Adipose tissue (tissue), 3 donors: ENCODE data around the gene PSMA8. TPM values are rescaled to one million over a fixed set of nuclear protein-coding genes. Genes with fewer than 3 reads are reported as not detected.
"Not testable (repeated sequence)": the region's sequence is repeated elsewhere in the genome, so short reads cannot be mapped to it uniquely, and the experiment has no call there.

Experiments used
- H3K27ac ChIP-seq: one replicate; pipeline ENCODE4 v1.5.1; 2013; ENCODE audit warnings: low read depth, low read length
- WGBS, 3 donors: extraction: QIAGEN DNeasy Blood & Tissue Kit; methylation state at CpG; one replicate each; pipeline ENCODE4 v1.1.7; 2013; 5-methylcytosine and 5-hydroxymethylcytosine counted together
- polyA plus RNA-seq, 3 donors: library from polyadenylated mRNA; stranded (reverse); fragments of 200-250 nt; gene quantifications; one replicate each; pipeline ENCODE4 v1.2.3, GENCODE V29; 2013
- donor health status: healthy with polysubstance abuse.
- donor health status: Bipolar disorder and iron deficiency.
- donor health status: healthy.

PSMA8 gene
- polyA plus RNA-seq, 3 donors: 0.10 TPM; not detected in 2

DNA sequence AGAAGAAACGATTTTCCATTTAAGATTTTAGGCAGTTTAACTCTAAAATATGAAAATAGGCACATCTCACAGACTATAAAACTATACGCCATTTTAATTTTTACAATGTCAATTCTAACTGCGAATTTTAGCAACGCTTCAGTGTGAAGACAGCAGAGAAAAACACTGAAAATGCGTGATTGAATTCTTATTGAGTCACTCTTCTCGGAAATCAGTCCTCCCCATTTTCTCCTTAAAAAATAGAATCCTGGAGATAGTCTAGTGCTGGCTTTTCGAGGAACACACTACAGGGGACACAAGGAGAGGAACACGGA is 92.2 kb downstream of the PSMA8 start:
- WGBS, 3 donors: 10 to 18% (median 11%) methylated on average over 8 of the region's 8 CpGs
- H3K27ac ChIP-seq: no peak overlapping the region

DNA sequence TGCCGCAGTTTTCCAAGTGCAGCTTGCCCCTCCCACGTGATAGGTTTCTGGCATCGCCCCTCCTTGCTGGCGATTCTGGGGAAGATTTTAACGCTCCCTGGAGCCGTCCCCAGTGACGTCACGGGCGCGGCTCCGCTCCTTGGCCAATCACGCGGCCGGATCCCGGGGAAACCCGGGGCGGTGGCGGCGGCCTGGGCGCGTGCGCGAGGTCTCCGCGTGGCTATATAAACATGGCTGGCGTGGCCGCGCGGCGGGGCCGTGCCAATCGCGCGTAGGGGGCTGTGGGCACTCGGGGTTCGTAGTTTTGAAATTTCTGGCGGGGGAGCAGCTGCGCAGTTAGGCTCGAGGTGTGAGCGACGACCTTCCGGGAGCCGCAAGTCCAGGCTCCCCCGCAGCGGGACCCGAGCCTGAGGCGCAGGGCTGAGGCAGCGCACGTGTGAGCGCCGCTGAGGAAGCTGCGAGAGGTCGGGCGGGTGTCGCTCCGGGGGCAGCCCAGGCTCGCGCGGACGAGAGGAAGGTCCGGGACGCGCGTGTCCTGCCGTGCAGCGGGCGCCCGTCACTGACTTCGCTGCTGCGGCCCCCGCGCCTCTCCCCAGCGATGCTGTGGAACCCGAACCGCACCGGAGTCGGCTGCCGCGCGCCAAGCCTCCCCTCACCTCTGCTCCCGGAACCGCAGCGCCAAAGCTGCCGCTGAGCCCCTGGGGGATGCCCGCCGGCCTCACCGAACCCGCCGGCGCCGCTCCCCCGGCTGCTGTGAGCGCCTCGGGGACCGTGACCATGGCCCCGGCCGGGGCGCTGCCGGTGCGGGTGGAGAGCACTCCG is 92.8 kb downstream of the PSMA8 start, which contains the start of gene TAF4B:
TAF4B (plus strand) TSS at position 217 of the 822 bp plus-strand sequence; CDS start at position 706, 489 bp downstream.
- 0 to 1% (median 0%) methylated on average over 76 to 101 of the region's 101 CpGs for WGBS, 3 donors
- no peak within 1 kb of the TSS for H3K27ac ChIP-seq

DNA sequence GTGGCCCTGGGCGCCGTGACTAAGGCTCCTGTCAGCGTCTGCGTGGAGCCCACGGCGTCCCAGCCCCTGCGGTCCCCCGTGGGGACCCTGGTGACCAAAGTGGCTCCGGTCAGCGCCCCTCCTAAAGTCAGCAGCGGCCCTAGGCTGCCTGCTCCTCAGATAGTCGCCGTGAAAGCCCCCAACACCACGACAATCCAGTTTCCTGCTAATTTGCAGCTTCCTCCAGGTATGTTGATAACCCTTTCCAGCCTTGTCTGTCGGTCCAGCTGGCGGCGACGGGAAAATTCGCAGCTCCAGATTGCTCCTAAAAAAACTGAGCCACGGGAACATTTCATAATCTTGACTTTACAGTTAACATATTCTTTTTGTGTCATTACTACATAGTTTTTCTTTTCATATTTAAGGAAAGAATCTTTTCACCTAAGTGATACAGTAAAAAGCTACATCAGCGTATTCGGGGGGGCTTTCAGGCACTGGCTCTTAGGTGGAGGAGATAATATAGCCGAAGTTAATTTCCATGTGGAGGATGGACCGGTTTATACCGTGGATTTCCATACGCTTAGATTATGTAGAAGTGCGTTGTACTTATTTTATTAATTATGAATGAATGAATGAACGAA is 93.5 kb downstream of the PSMA8 start:
- H3K27ac ChIP-seq: no peak overlapping the region
- 9 to 17% (median 16%) methylated on average over 24 to 28 of the region's 28 CpGs for WGBS, 3 donors

DNA sequence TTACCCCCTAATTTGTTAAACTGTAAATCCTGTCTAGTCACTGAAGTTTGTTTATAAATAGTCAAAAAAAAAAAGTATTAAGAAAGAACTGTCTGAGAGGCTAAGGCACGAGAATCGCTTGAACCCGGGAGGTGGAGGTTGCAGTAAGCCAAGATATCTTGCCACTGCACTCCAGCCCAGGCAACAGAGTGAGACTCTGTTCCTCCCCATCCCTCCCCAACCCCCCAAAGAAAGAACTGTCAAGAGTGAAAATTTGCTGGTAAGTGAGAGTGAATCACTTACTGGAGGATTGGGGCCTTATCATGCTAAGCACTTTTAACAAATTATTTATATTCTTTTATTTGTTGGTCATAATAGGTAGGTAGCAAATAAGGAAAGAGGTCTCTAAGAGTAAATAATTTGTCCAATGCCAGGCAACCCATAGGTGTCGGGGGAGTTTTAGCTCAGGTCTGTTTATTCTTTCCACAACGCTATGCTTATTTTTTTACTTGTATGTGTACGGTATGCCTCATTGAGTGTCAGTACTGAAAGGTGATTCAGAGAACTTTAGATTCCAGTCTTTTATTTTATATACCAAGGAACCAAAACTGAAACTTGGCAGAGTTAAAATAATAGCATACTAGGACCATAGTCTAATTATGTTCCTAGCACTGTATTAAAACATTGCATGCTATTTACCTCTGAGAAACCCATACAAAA is 95.0 kb downstream of the PSMA8 start:
- 89 to 90% (median 90%) methylated on average over 6 of the region's 6 CpGs for WGBS, 3 donors
- H3K27ac ChIP-seq: no peak overlapping the region

DNA sequence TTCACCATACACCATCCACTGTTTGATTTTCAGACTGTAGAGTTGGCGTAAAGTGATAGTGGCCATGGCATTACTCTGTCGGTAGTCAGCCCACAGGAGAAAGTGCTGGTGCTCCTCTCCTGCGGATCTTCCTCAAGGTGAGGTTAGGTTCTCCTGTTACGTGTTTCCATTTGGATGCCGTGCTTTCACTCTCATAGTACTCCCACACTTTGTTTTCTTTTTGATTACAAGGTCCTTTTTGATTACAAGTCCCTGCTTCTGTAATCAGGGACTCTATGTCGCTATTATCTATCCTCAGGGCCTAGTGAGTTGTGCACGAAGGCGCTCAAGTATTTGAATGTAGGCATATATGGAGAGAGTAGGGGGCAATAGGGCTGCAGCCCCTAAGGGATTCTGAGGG is 96.8 kb downstream of the PSMA8 start:
- 61 to 95% (median 89%) methylated on average over 8 of the region's 8 CpGs for WGBS, 3 donors

DNA sequence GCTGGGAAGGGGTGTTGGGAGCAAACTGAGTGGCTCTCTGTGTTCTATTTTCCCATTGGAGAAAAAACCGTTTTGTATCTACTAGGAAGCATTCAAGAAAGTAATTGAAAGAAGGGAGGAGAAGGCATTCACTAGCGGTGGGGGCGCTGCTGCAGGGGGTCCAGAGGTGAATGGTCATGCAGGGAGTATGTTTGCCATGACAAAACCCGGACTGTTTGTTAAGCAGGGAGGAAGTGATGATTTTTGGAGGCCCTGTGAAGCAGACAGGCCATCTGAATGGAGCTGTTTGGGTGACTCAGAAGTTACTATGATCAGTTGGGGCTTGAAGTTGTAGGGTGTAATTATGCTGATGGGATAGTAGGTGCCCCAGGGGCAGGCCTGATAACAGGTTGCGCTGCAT is 99.5 kb downstream of the PSMA8 start:
- 77 to 81% (median 79%) methylated on average over 5 of the region's 5 CpGs for whole genome bisulfite sequencing, 3 donors

More for the DNA sequence above, 96.8 kb downstream of the PSMA8 start:
- H3K27ac ChIP-seq: no peak overlapping the region

DNA sequence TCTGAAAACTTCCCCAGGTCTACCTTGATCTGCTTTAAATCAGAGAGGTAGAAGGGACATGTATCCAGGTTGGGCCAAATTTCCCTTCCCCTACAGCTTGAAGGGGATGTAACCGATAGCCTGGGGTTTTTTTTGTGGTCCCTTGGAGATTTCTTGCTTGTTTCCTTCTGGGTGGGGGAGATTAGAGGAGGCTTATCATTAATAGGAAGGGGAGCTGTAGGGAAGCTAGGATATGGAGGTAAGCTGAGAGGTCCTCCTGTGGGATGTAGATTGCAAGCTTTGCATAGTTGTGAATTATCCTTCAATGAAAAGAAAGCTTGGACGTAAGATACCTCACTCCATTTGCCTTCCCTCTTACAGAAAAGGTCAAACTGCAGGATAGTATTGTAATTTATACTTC is 103.7 kb downstream of the PSMA8 start:
- WGBS, 3 donors: 89 to 100% (median 93%) methylated on average over 2 of the region's 2 CpGs
- not testable (repeated sequence) for H3K27ac ChIP-seq

More for the DNA sequence above, 99.5 kb downstream of the PSMA8 start:
- no peak overlapping the region for H3K27ac ChIP-seq

DNA sequence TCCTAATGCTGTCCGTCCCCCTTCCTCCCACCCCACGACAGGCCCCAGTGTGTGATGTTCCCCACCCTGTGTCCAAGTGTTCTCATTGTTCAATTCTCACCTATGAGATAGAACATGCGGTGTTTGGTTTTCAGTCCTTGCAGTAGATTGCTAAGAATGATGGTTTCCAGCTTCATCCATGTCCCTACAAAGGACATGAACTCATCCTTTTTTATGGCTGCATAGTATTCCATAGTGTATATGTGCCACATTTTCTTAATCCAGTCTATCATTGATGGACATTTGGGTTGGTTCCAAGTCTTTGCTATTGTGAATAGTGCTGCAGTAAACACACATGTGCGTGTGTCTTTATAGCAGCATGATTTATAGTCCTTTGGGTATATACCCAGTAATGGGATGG is 105.0 kb downstream of the PSMA8 start:
- H3K27ac ChIP-seq: not testable (repeated sequence)
- 92 to 96% (median 94%) methylated on average over 4 of the region's 4 CpGs for WGBS, 3 donors

DNA sequence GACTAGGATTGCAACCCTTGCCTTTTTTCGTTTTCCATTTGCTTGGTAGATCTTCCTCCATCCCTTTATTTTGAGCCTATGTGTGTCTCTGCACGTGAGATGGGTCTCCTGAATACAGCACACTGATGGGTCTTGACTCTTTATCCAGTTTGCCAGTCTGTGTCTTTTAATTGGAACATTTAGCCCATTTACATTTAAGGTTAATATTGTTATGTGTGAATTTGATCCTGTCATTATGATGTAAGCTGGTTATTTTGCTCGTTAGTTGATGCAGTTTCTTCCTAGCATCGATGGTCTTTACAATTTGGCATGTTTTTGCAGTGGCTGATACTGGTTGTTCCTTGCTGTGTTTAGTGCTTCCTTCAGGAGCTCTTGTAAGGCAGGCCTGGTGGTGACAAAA is 108.7 kb downstream of the PSMA8 start:
- H3K27ac ChIP-seq: not testable (repeated sequence)
- WGBS, 3 donors: 85 to 96% (median 93%) methylated on average over 2 to 4 of the region's 4 CpGs

Other genes starting within 250 kb of the PSMA8 start
- 10 to 100 TPM; 16.3 to 39.3 (median 37.3) TPM for gene SS18, start 43.3 kb upstream of the PSMA8 start, polyA plus RNA-seq
- 1 to 10 TPM; 1.9 to 3.9 (median 2.0) TPM for gene TAF4B, start 92.6 kb downstream of the PSMA8 start, polyA plus RNA-seq